Measurements from ENCODE around the gene ANP32E. TPM values are rescaled to one million over a fixed set of nuclear protein-coding genes. Genes with fewer than 3 reads are reported as not detected.
A peak's percentile ranks its signal among the peaks of the same experiment; 100 is the strongest.

ANP32E gene
- 51.5 TPM for total RNA-seq
- 10 to 100 TPM; 53.3 to 73.4 (median 58.3) TPM for polyA plus RNA-seq

DNA sequence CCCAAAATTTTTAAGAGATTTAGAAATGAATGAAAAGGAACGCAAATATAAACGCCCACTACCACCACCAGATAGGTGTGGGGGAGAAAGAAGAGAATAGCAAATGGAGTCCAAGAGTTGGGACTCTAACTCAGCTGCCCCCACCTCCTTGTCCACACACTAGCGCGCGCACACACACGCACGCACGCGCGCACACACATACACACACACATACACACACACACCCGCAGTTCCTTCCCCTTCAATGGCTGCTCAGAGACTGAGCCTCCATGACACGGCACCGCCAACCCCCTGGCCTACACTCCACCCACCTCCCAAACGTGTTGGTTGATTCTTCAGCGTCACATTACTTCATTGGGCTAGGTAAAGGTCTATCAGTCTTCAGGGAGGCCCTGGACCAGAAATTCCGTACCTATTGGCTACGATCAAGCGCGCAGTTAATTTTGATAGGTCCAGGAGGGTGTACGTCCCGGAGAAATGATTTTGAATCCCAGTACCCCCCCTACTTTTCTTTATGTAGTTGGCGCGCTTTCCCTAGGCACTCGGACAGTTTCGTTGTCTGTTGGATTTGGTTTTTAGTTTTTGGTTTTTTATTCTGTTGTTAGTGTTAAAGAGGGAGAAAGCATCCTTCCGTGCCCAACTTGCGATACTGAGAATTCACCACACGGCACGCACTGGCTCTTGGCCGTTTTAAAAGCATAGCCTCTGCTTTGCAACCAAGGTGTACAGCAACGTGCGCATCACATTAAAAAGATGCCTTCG lies at the start of gene ANP32E:
Gene ANP32E, minus strand, starts transcription at position 261 of the 762 bp plus-strand sequence. CDS start 326 bp downstream, outside the sequence.
- H3K27ac ChIP-seq (ENCODE audit: insufficient read depth, low read length, poor library complexity, severe bottlenecking) = peak within 1 kb of the TSS; percentile 98
- no peaks in the 10 kb centered on the region for H3K9me3 ChIP-seq (ENCODE audit: control insufficient read depth in 2 of 2, low read length in 2 of 2)
- no peaks in the 10 kb centered on the region for H3K27me3 ChIP-seq (ENCODE audit: control insufficient read depth, insufficient read depth, low read length)
- no peaks in the 10 kb centered on the region for H3K27me3 Mint-ChIP-seq
- H3K36me3 ChIP-seq (ENCODE audit: control insufficient read depth, insufficient read depth, low read length) = no peaks in the 10 kb centered on the region
- peaks cover 20% of the 10 kb centered on the region for H3K4me1 ChIP-seq (ENCODE audit: control insufficient read depth, insufficient read depth, low read length, poor library complexity, severe bottlenecking)
- peaks cover 9 to 21% (median 15%) of the 10 kb centered on the region in 4 donors for H3K4me1 Mint-ChIP-seq
- peak within 1 kb of the TSS in 1 of 4 donors; percentile 99 for H3K4me3 Mint-ChIP-seq
- peaks cover 5% of the 10 kb centered on the region for H3K36me3 Mint-ChIP-seq
- H3K27ac Mint-ChIP-seq = peak within 1 kb of the TSS in 2 of 3 donors; percentile 98 to 99
- no peaks in the 10 kb centered on the region for H3K9me3 Mint-ChIP-seq
- peak within 1 kb of the TSS; percentile 99 for H3K4me3 ChIP-seq (ENCODE audit: low read depth, low read length)
- DNase-seq (peak; percentile 90 to 99 (median 98)), ATAC-seq (ENCODE audit: low read depth in 2 of 2) (peak; percentile 92 to 94)

DNA sequence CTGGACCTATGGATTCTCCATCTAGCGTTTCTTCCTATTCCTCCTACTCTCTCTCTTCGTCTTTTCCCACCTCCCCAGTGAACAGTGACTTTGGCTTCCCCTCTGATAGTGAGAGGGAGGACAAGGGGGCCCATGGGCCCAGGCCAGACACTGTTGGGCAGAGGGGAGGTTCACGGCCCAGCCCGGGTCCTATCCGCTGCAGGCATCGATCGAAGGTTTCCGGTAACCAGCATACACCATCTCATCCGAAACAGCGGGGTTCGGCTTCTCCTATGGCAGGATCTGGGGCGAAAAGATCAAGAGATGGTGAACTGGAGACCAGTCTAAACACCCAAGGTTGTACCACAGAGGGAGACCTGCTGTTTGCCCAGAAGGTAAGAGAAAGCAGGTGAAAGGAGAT lies 47.3 kb upstream of the ANP32E start:
- H3K4me3 ChIP-seq (ENCODE audit: low read depth, low read length) = no peak overlapping the region
- Mint-ChIP-seq H3K27me3 (peaks cover 10% of the 10 kb centered on the region), H3K4me1 (peaks cover 4 to 38% (median 19%) of the 10 kb centered on the region in 4 donors)

DNA sequence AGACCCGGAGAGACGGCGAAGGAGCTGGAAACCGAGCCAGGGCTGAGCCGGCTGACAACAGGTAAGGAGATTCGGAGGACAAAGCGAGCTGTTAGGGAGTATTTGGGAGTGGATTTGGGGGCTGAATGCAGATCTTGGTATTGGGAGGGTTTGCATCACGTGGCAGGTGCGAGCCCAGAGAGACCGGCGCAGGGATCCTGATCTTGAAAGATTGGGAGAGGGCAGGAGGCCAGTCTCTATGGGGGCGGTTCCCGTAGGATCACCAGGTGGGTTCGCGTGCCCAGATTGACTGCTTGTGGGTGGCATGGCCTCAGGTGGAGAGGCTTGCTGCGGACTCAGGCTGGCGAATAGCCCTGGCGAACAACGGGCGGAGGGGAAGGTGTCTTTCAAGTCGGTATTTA lies 46.6 kb upstream of the ANP32E start:
- no peak for DNase-seq
- peak overlapping the region; percentile 84 to 93 (median 92) for H3K4me3 Mint-ChIP-seq
- H3K27me3 Mint-ChIP-seq = peaks cover 12% of the 10 kb centered on the region
- Histone ChIP-seq H3K4me1 (ENCODE audit: control insufficient read depth, insufficient read depth, low read length, poor library complexity, severe bottlenecking) (peaks cover 25% of the 10 kb centered on the region), H3K4me3 (ENCODE audit: low read depth, low read length) (no peak overlapping the region), H3K27ac (ENCODE audit: insufficient read depth, low read length, poor library complexity, severe bottlenecking) (peak overlapping the region; percentile 63), H3K27me3 (ENCODE audit: control insufficient read depth, insufficient read depth, low read length) (no peaks in the 10 kb centered on the region), H3K9me3 (ENCODE audit: control insufficient read depth in 2 of 2, low read length in 2 of 2) (no peaks in the 10 kb centered on the region), H3K36me3 (ENCODE audit: control insufficient read depth, insufficient read depth, low read length) (no peaks in the 10 kb centered on the region)
- ATAC-seq (ENCODE audit: low read depth in 2 of 2) = no peak
- peak overlapping the region; percentile 2 to 98 (median 96) for H3K27ac Mint-ChIP-seq
- H3K36me3 Mint-ChIP-seq = peaks cover 5% of the 10 kb centered on the region
- H3K9me3 Mint-ChIP-seq = no peaks in the 10 kb centered on the region
- peaks cover 4 to 38% (median 19%) of the 10 kb centered on the region in 4 donors for H3K4me1 Mint-ChIP-seq

More for the DNA sequence above, 47.3 kb upstream of the ANP32E start:
- Histone ChIP-seq H3K36me3 (ENCODE audit: control insufficient read depth, insufficient read depth, low read length) (no peaks in the 10 kb centered on the region), H3K4me1 (ENCODE audit: control insufficient read depth, insufficient read depth, low read length, poor library complexity, severe bottlenecking) (peaks cover 25% of the 10 kb centered on the region), H3K9me3 (ENCODE audit: control insufficient read depth in 2 of 2, low read length in 2 of 2) (no peaks in the 10 kb centered on the region), H3K27me3 (ENCODE audit: control insufficient read depth, insufficient read depth, low read length) (no peaks in the 10 kb centered on the region), H3K27ac (ENCODE audit: insufficient read depth, low read length, poor library complexity, severe bottlenecking) (peak overlapping the region; percentile 63)
- Mint-ChIP-seq H3K36me3 (peaks cover 4% of the 10 kb centered on the region), H3K4me3 (peak overlapping the region in 2 of 4 donors; percentile 22 to 34), H3K9me3 (no peaks in the 10 kb centered on the region), H3K27ac (peak overlapping the region in 2 of 3 donors; percentile 2 to 98)
- ATAC-seq (ENCODE audit: low read depth in 2 of 2) (no peak), DNase-seq (no peak)

DNA sequence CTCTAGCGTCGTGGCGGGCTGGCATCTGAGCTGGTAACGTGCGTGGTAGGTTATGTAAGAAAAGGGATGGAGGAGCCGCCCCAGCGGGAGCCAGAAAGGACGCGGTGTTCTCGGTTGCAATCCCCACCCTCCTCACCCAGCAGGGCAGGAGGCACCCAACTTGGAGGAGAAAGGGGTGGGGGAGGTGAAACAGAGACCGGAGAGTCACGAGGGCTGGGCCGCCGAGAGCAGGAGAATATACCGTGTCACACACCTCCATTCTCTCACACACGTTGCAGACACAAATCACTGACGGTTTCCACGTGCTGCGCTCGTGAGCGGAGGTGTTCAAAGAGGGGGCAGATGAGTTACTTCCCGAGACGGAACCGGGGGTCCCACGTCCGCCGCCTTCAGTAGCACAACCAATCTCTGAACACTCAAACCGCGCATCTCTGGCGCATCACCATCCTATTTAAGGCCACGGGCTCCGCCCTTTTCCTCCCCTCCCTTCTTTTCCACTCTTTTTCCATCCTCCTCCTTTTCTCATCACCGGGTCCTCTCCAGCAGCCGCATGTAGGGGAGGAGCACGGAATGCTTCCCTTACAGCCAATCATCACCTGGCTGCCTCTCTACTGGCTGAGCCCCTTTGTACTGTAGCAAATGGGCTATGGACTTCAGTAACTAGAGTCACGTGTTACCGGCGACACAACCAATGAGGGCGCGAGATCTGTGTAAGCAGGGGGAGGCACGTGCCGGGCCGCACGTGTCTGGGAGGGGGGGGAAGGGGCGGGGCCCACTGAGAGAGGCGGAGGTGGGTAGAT lies 46.0 kb upstream of the ANP32E start, which contains the start of gene CIART:
Gene CIART, plus strand, starts transcription at position 797 of the 800 bp plus-strand sequence. CDS start 714 bp downstream, outside the sequence.
- Mint-ChIP-seq H3K4me1 (peaks cover 4 to 38% (median 19%) of the 10 kb centered on the region in 4 donors), H3K36me3 (peaks cover 7% of the 10 kb centered on the region), H3K27me3 (peaks cover 8% of the 10 kb centered on the region), H3K9me3 (no peaks in the 10 kb centered on the region), H3K4me3 (peak within 1 kb of the TSS; percentile 84 to 93 (median 92)), H3K27ac (peak within 1 kb of the TSS; percentile 89 to 98 (median 96))
- no peaks in the 10 kb centered on the region for H3K9me3 ChIP-seq (ENCODE audit: control insufficient read depth in 2 of 2, low read length in 2 of 2)
- peak within 1 kb of the TSS; percentile 77 for H3K4me3 ChIP-seq (ENCODE audit: low read depth, low read length)
- no peaks in the 10 kb centered on the region for H3K36me3 ChIP-seq (ENCODE audit: control insufficient read depth, insufficient read depth, low read length)
- H3K27ac ChIP-seq (ENCODE audit: insufficient read depth, low read length, poor library complexity, severe bottlenecking) = peak within 1 kb of the TSS; percentile 63
- no peaks in the 10 kb centered on the region for H3K27me3 ChIP-seq (ENCODE audit: control insufficient read depth, insufficient read depth, low read length)
- H3K4me1 ChIP-seq (ENCODE audit: control insufficient read depth, insufficient read depth, low read length, poor library complexity, severe bottlenecking) = peaks cover 25% of the 10 kb centered on the region
- ATAC-seq (ENCODE audit: low read depth in 2 of 2) = peak; percentile 93 to 97
- peak; percentile 76 to 93 (median 85) for DNase-seq

- H3K9me3 ChIP-seq (ENCODE audit: control insufficient read depth in 2 of 2, low read length in 2 of 2) = no peaks in the 10 kb centered on the region
- H3K27ac Mint-ChIP-seq = peak overlapping the region; percentile 89 to 98 (median 96)
- H3K27ac ChIP-seq (ENCODE audit: insufficient read depth, low read length, poor library complexity, severe bottlenecking) = peak overlapping the region; percentile 63
- no peaks in the 10 kb centered on the region for H3K27me3 ChIP-seq (ENCODE audit: control insufficient read depth, insufficient read depth, low read length)
- peak overlapping the region; percentile 84 to 93 (median 92) for H3K4me3 Mint-ChIP-seq
- peak; percentile 31 to 36 for ATAC-seq (ENCODE audit: low read depth in 2 of 2)
- H3K4me3 ChIP-seq (ENCODE audit: low read depth, low read length) = peak overlapping the region; percentile 77
- H3K27me3 Mint-ChIP-seq = peaks cover 7% of the 10 kb centered on the region
- H3K36me3 ChIP-seq (ENCODE audit: control insufficient read depth, insufficient read depth, low read length) = no peaks in the 10 kb centered on the region
- DNase-seq = peak; percentile 46 to 74 (median 63)
- H3K4me1 Mint-ChIP-seq = peaks cover 4 to 38% (median 19%) of the 10 kb centered on the region in 4 donors
- H3K4me1 ChIP-seq (ENCODE audit: control insufficient read depth, insufficient read depth, low read length, poor library complexity, severe bottlenecking) = peaks cover 25% of the 10 kb centered on the region
- no peaks in the 10 kb centered on the region for H3K9me3 Mint-ChIP-seq
- H3K36me3 Mint-ChIP-seq = peaks cover 11% of the 10 kb centered on the region
Measured at GRCh38 chr1:150281221-150281757, 45.4 kb upstream of the ANP32E start.

DNA sequence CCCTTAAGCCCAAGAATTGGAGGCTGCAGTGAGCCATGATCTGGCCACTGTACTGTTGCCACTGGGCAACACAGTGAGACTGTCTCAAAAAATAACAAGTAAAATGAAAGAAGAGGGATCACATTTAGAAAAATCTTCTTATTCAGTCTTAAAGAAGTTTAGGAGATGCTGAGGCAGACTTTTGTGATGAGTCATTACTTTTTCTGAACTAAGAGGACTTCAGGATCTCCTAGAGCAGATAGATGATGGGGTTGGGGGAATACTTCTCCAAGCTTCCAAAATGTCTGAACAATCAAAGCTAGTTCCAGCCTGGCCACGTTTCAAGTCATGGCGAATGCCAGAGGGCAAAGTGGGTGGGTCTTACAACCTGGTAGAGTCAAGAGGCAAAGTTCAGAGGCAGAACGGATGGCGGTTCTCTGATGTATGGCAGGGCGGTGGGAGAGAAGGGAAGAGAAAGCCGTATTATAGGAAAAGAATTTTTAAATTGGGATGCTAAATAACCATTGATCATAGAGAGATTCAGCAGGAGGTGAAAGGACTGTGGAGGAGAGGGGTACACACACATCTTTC lies 44.3 kb upstream of the ANP32E start:
- H3K4me3 ChIP-seq (ENCODE audit: low read depth, low read length) = no peak overlapping the region
- Mint-ChIP-seq H3K27ac (peak overlapping the region in 2 of 3 donors; percentile 33 to 96), H3K27me3 (peaks cover 7% of the 10 kb centered on the region), H3K36me3 (peaks cover 15% of the 10 kb centered on the region), H3K4me3 (peak overlapping the region; percentile 2 to 91 (median 38)), H3K4me1 (peaks cover 4 to 38% (median 19%) of the 10 kb centered on the region in 4 donors), H3K9me3 (no peaks in the 10 kb centered on the region)
- DNase-seq (no peak), ATAC-seq (ENCODE audit: low read depth in 2 of 2) (no peak)
- H3K4me1 ChIP-seq (ENCODE audit: control insufficient read depth, insufficient read depth, low read length, poor library complexity, severe bottlenecking) = peaks cover 25% of the 10 kb centered on the region
- no peaks in the 10 kb centered on the region for H3K36me3 ChIP-seq (ENCODE audit: control insufficient read depth, insufficient read depth, low read length)
- no peaks in the 10 kb centered on the region for H3K9me3 ChIP-seq (ENCODE audit: control insufficient read depth in 2 of 2, low read length in 2 of 2)
- H3K27me3 ChIP-seq (ENCODE audit: control insufficient read depth, insufficient read depth, low read length) = no peaks in the 10 kb centered on the region
- no peak overlapping the region for H3K27ac ChIP-seq (ENCODE audit: insufficient read depth, low read length, poor library complexity, severe bottlenecking)

- no peaks in the 10 kb centered on the region for H3K36me3 ChIP-seq (ENCODE audit: control insufficient read depth, insufficient read depth, low read length)
- Mint-ChIP-seq H3K4me3 (no peak overlapping the region), H3K36me3 (peaks cover 14% of the 10 kb centered on the region), H3K27me3 (peaks cover 6% of the 10 kb centered on the region), H3K9me3 (peaks cover 0 to 2% (median 0%) of the 10 kb centered on the region in 7 donors), H3K27ac (no peak overlapping the region), H3K4me1 (peaks cover 6 to 16% (median 11%) of the 10 kb centered on the region in 4 donors)
- H3K4me3 ChIP-seq (ENCODE audit: low read depth, low read length) = no peak overlapping the region
- ATAC-seq (ENCODE audit: low read depth in 2 of 2) (no peak), DNase-seq (no peak)
- no peak overlapping the region for H3K27ac ChIP-seq (ENCODE audit: insufficient read depth, low read length, poor library complexity, severe bottlenecking)
- H3K27me3 ChIP-seq (ENCODE audit: control insufficient read depth, insufficient read depth, low read length) = no peaks in the 10 kb centered on the region
- peaks cover 11% of the 10 kb centered on the region for H3K4me1 ChIP-seq (ENCODE audit: control insufficient read depth, insufficient read depth, low read length, poor library complexity, severe bottlenecking)
- H3K9me3 ChIP-seq (ENCODE audit: control insufficient read depth in 2 of 2, low read length in 2 of 2) = no peaks in the 10 kb centered on the region
Measured at GRCh38 chr1:150273311-150273710, 37.4 kb upstream of the ANP32E start.
